HG03108 (cell line): Measurements from ENCODE around the gene PDXP.

Source experiments
- ATAC-seq: cut with Tn5 transposase; IDR thresholded peaks from one replicate; pipeline ENCODE4 v1.9.1; 2021; ENCODE audit warnings: moderate library complexity; ENCODE audit not compliant: unreplicated experiment

The PDXP gene

GRCh38 chr22:37627545-37627944, 31.0 kb upstream of the PDXP start:
- ATAC-seq: no peak

DNA sequence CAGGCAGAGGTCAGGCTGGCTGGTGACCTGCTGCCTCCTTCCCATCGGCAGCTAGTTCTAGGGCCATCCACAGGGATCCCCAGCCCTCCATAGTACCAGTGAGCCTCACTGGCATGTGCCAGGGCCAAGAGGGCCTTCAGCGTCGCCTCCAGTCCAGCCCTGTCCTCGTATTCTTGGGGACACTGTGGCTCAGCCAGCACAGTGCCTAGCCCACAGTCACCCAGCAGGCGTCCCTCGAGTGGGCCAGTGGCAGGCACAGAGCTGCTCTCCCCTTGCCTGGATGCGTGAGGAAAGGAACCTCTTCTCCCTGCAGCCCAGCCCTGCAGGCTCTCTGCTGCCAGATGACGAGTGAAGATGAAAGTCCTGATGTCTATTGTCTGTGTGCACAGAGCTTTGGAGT, 29.7 kb upstream of the PDXP start:
- no peak for ATAC-seq

DNA sequence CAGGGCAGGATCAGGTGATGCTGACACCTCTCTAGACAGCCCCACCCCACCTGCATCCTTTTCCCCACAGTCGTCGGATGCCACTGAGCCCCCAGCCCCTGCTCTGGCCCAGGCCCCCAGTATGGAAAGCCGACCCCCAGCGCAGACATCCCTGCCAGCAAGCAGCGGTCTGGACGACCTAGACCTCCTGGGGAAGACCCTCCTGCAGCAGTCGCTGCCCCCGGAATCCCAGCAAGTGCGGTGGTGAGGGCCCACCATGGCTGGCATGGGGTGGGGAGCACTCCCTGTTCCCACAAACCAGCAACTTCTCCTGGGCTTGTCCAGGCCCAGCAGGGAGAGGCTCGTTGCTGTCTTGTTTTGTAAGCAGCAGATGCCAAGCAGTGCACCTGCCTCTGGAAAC, 28.6 kb upstream of the PDXP start:
- ATAC-seq: no peak

GRCh38 chr22:37630839-37631435, 27.6 kb upstream of the PDXP start:
- no peak for ATAC-seq

GRCh38 chr22:37631448-37632173, 26.9 kb upstream of the PDXP start:
- no peak for ATAC-seq

- ATAC-seq: peak; percentile 3
Measured at GRCh38 chr22:37632174-37633088, 26.1 kb upstream of the PDXP start.

DNA sequence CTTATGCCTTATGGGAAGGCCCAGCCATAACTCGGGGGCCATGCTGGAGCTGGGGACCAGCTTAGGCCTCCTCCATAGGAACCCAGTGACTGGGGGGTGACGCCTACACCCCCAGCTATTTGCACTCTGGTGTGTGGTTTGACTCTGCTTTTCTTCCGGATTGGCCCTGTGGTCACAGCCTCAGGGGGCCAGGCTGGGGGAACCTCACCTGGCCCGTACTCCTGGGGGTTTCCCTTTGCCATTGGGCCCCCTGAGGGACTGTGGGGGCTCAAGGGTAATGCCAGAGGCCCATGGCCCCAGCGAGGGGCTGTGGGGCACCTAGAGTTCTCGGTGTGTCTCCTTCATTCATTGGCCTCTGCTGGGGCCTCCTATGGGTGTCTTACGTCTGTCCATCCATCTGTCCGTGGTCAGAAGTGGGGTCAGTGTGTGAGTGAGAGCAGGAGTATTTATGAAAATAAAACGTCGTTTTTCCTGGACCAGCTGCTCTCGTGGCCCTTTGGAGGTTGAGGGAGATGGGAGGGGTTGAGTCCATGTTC, 25.4 kb upstream of the PDXP start:
- peak; percentile 50 for ATAC-seq

DNA sequence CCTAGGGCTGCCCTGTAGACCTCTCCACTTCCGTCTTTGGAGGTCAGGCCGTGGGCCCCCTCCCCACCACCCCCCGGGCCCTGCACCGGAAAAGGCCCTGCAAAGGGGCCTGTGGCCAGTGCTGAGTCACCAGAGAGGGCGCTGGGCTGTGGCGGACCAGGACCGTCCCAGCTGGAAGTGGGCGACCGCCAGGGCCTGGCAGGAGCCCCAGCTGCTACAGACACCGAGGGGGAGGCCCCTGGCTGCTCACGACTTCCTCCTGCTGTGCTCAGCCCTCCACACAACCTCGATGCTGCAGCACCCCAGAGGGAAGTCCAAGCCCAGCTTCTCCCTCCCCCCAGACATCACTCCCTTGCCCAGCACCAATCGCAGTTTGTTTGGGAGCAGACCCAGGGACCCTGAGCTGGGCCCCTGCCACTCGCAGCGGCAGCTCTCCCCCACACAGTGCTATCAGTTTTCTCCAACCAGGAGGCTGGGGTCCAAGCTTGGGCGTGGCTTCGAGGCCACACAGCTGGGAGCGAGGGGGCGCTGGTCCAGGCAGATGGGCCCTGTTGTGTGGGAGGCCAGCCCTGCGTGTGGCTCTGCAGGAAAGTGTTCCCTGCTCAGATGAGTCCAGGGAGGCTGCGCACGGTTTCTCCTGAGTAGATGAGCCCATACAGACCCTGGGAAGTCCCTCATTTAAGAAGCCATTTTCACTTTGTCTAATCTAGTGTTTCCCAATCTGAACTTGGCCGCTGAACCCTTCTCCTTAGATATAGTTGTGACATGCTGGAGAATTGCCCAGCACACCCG, 24.7 kb upstream of the PDXP start:
- peak; percentile 43 for ATAC-seq

GRCh38 chr22:37634417-37634924, 24.1 kb upstream of the PDXP start:
- no peak for ATAC-seq

GRCh38 chr22:37635157-37635556, 23.4 kb upstream of the PDXP start:
- no peak for ATAC-seq

GRCh38 chr22:37636186-37636948, 22.2 kb upstream of the PDXP start:
- no peak for ATAC-seq

- no peak for ATAC-seq
Measured at GRCh38 chr22:37636949-37637273, 21.6 kb upstream of the PDXP start.

DNA sequence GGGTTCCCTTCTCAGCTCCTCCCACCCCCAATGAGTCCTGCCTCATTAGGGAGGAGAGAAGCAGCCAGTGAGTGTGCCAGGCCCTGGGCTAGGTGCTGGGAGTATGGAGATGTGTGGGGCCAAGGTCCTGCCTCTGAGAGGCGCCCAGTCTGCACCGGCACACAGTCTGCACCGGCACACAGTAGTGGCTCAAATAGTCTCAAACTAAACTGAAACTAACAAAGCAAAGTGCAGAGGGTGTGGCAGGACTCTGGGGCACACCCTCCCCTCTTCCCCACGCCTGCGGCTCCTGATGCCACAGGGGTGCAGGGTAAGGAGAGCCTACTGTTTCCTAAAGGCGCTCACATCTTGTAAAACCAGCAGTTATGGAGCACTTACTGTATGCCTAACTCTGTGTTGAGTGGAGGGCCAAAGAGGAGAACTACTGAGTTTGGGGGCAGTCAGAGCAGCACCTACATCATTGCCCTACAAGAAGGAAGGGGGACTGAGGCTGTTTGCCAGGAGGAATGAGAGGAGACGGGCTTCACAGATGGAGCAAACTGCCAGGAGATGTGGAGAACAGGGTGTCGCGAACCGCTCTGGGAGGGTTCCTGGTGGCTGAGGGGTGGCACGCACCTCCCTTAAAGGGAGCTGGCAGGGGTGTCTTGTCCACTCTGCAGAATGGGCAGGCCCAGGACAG, 20.0 kb upstream of the PDXP start:
- no peak for ATAC-seq

DNA sequence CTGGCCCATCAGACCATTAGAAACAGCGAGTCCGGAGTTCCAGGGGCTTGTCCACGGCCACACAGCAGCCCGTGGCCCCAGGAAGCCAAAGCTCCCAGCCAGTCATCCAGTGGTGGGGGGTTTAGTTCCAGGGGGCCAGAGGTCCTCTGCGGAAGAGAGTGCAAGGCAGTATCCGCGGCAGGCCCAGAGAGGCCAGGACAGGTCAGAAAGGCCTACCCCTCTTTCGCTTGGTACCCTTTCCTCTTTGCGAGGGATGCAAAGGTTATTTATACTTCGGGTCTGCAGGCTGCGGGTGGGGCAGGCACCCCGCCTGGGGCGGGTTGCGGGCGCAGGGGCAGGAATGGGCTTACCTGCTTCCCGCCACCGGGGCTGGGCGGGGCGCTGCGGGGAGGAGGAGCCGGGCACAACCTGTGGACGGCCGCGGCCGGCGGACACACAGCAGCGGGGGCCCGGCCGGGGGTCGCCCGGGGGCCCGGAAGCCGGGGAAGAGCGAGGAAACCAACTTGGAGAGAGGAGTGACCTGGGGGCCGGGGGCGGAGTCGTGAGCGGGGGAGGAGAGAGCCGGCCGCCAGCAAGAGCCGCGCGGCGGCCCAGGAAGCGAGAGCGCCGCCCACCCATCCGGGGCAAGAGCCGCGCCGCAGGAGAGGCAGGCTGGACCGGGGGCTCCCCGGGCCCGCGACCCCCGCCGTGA, 19.3 kb upstream of the PDXP start, which contains the start of gene SH3BP1:
SH3BP1 (plus strand) TSS at position 600 of the 691 bp plus-strand sequence. CDS start 119 bp downstream, outside the sequence.
- no peak for ATAC-seq

DNA sequence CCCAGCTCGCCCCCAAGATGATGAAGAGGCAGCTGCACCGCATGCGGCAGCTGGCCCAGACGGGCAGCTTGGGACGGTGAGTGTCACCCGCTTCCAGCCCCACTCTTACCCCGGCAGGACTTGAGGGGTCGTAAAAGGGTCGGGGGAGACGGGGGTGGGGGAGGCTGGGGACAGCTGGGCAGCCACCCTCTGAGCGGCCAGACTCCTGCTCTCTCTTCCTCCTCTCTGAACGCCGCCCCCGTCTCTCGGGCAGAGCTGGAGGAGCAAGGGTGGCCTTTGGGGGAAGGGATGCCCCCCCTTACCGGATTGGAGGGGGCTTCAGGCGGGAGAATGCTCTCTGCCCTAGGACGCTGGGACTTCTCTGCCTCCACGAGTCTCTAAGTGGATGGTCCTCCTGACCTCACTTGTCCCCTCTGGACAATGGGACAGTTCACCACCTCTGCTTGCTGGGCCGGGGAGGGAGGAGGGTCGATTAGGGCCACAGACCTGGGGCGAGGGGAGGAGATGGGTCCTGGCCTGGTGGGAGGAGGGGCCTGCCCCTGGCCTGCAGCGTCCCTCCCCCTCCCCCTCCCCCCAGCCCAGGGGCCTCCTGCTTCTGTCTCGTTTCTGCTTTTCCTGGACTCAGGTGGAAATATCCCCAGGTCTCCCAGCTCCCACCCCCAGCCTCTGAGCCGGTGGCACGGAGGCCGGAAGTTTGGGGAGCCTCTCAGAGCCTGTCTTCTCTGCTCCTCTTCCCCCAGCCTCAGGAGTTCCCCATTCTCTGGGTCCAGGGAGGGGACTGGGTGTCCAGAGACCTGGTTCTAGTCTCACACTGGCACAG, 18.5 kb upstream of the PDXP start:
- ATAC-seq: no peak

DNA sequence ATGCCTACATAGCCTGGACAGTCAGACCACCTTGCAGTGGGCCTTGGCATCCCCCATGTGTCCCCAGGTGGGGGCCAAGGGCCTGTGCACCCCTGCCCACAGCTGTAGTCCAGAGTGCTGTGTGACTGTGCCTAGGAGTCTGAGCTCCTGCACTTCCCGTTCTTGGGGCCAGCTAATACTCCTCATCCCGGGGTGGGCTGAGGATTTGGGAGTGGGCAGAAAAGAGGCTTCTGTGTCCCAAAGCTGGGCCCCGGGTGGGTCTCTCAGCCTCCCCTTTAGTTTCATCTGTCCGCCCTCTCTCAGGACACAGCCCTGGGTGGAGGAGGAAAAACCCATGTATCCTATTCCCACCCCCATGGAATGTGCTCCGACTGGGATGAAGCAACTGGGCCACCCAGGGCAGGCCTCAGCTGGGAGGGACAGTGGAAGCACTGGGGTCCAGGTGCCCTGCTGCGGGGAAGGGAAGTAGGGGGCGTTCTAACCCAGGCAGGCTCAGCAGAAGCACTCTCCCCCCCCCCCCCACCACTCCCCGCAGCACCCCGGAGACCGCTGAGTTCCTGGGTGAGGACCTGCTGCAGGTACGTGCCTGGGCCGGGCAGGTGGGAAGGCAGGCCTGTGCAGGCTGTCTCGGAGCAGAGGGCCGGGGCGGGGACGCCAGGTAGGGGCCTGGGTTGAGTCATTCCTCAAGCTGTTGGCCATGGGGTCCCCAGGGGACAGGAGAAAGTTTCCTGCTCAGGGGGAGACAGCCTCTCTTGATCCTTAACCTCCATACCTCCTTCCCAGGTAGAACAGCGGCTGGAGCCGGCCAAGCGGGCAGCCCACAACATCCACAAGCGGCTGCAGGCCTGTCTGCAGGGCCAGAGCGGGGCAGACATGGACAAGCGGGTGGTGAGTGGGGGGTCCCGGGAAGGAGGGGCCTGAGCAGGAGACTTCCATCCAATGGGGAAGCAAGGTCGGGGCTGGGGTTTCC, 17.6 kb upstream of the PDXP start:
- ATAC-seq: no peak

DNA sequence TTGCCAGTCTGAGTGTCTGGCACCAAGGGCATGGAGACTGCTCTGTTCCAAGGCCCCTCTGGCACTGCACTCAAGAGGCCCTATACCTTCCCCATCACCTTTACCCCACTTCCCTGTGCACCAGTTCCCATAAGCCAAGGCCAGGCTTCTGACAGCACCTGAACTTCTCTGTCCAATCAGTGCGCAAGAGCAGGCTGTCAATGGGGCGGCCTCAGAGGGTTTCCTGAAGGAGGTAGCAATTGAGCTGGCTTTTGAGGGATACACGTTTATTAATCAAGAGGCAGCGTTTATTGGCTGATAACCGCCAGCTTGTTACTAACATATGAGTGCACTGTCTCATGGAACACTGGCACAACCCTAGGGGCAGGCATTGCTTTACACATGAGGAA, 17.0 kb upstream of the PDXP start:
- no peak for ATAC-seq
